T-helper 17 cell (primary cell): Measurements from ENCODE around the gene JPH2. TPM values are rescaled to one million over a fixed set of nuclear protein-coding genes. Genes with fewer than 3 reads are reported as not detected.
"Not testable (repeated sequence)": the region's sequence is repeated elsewhere in the genome, so short reads cannot be mapped to it uniquely, and the experiment has no call there.

Source experiments
- ATAC-seq: fragments of 150-1000 bp; cut with Tn5 transposase; 2 replicates; pipeline ENCODE4 v1.10.0; 2021; ENCODE audit warnings: mild to moderate bottlenecking, moderate library complexity
- DNase-seq, 3 donors: peaks; one replicate each; pipeline versions ENCODE4 v3.0.0 to v3.0.0-alpha.2; 2020 to 2021
- H3K9me3 ChIP-seq: one replicate; pipeline ENCODE4 v1.7.0; 2013; ENCODE audit warnings: low read length, mild to moderate bottlenecking; ENCODE audit not compliant: control insufficient read depth, poor library complexity, severe bottlenecking
- H3K27ac Mint-ChIP-seq: one replicate; pipeline ENCODE4 v1.8.0; 2022; ENCODE audit warnings: mild to moderate bottlenecking, moderate library complexity, mixed read lengths
- H3K27me3 Mint-ChIP-seq: one replicate; pipeline ENCODE4 v1.8.0; 2022; ENCODE audit warnings: mixed read lengths
- H3K36me3 Mint-ChIP-seq: one replicate; pipeline ENCODE4 v1.8.0; 2022; ENCODE audit warnings: low read depth, mixed read lengths
- H3K4me1 Mint-ChIP-seq: one replicate; pipeline ENCODE4 v1.8.0; 2022; ENCODE audit warnings: mild to moderate bottlenecking, mixed read lengths
- H3K4me3 Mint-ChIP-seq: one replicate; pipeline ENCODE4 v1.8.0; 2022; ENCODE audit warnings: mild to moderate bottlenecking, moderate library complexity, mixed read lengths
- total RNA-seq, 4 donors: library from RNA in 2 of 4; stranded (reverse) in 2 of 4; gene quantifications; one replicate each; pipeline ENCODE4 v1.2.3 and lab custom pipeline; 2022 to 2026

JPH2 gene
- total RNA-seq, 2 donors from 2014 or later, result not detected

DNA sequence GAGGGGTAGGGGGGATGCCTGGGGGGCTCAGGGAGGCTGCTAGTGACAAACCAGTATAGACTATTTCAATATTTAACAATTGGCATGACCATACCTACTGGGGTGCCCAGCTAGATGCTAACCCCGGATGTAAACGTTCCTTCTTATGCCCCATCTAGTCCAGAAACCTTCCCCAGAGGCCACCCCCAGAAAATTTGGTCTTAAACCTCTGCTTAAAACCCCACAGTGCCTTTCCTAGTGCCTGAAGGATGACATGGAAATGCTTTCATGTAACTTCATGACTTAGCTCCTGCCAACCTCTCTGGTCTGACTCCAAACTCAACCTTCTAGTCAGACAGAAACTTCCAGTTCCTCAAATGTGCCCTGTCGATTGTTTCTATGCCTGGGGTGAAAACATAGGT lies 52.0 kb downstream of the JPH2 start:
- no peak for DNase-seq
- Mint-ChIP-seq H3K36me3 (no peaks in the 10 kb centered on the region), H3K4me1 (peaks cover 8% of the 10 kb centered on the region), H3K27me3 (peaks cover 26% of the 10 kb centered on the region), H3K4me3 (no peak overlapping the region), H3K27ac (no peak overlapping the region)
- no peak for ATAC-seq
- H3K9me3 ChIP-seq, result no peaks in the 10 kb centered on the region

DNA sequence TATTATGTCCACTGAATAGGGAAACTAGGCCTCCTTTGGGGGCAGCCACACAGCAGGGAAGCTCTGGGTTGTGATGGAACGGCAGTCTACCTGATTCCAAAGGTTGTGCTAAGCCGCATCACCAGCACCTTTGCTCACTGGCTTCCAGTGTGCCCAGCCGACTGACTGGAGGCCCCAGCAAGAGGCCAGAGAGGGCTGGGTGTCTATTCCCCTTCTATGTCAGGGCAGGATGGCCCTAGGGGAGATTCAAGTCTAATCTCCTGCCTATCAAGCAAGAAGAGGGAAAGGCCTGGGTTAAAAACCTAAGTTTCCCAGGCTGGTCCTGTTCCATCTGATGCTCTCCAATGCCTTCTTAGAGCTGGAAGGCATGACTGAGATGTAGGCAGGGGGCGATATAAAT lies 53.6 kb downstream of the JPH2 start:
- DNase-seq (no peak), ATAC-seq (no peak)
- H3K36me3 Mint-ChIP-seq, result no peaks in the 10 kb centered on the region
- peaks cover 5% of the 10 kb centered on the region for H3K4me1 Mint-ChIP-seq
- H3K27ac Mint-ChIP-seq, result no peak overlapping the region
- H3K4me3 Mint-ChIP-seq, result no peak overlapping the region
- no peaks in the 10 kb centered on the region for H3K9me3 ChIP-seq
- peaks cover 13% of the 10 kb centered on the region for H3K27me3 Mint-ChIP-seq

DNA sequence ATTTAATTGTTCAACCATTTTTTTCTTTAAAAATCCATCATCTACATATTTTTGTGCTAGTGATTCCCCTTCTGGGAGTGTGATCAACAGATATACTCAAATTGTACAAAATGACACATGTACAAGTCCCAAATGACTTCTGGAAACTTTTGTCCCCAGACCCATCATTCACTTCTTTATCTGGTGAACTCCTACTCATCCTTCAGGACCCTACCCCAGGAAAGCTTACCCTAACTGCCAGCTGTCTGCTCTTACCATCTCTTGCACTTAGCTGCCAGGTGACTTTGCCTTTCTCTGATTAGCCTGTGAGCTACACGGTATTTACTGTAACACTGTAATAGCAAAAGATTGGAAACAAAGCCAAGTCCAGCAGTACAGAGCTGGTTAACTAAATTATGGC lies 55.3 kb downstream of the JPH2 start:
- peaks cover 5% of the 10 kb centered on the region for H3K4me1 Mint-ChIP-seq
- no peaks in the 10 kb centered on the region for H3K9me3 ChIP-seq
- H3K27ac Mint-ChIP-seq, result no peak overlapping the region
- ATAC-seq (no peak), DNase-seq (no peak)
- no peak overlapping the region for H3K4me3 Mint-ChIP-seq
- peaks cover 23% of the 10 kb centered on the region for H3K27me3 Mint-ChIP-seq
- H3K36me3 Mint-ChIP-seq, result no peaks in the 10 kb centered on the region

DNA sequence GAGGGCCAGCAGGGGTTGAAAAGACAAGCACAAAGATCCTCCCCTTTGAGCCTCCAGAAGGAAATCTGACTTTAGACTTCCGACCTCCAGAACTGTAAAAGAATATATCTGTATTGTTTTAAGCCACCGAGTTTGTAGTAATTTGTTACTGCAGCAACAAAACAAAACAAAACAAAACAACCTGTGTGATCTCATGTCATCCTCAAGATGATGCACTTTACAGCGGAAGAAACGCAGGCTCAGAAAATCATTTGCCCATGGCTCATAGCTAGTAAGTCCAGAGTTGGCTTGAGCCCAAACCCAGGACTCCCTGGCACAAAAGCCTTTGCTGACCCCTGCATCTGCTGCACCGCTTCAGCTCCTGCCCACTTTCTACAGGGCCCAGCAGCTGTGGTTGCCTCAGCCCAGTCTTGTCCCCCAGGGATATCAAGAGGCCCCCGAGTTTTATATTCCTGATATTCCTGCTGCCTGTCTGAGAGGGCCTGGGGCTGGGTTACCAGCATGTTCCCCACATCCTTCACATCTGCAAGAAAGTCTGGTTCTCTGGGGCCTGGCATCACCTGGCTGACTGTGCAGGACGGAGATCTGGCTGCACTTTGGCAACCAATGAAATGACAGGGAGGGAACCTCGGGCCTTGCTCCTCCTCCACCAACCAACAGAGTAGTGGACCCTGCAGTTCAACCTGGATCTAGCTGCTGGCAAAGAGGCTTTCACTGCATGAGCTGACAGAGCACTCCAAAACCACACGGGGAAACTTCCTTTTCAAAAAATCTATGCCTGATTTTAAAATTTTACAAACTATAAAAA lies 56.9 kb downstream of the JPH2 start:
- ATAC-seq (no peak), DNase-seq (no peak)
- Mint-ChIP-seq H3K4me1 (peaks cover under 1% of the 10 kb centered on the region), H3K4me3 (no peak overlapping the region), H3K27me3 (peaks cover 19% of the 10 kb centered on the region), H3K27ac (no peak overlapping the region), H3K36me3 (no peaks in the 10 kb centered on the region)
- no peaks in the 10 kb centered on the region for H3K9me3 ChIP-seq

DNA sequence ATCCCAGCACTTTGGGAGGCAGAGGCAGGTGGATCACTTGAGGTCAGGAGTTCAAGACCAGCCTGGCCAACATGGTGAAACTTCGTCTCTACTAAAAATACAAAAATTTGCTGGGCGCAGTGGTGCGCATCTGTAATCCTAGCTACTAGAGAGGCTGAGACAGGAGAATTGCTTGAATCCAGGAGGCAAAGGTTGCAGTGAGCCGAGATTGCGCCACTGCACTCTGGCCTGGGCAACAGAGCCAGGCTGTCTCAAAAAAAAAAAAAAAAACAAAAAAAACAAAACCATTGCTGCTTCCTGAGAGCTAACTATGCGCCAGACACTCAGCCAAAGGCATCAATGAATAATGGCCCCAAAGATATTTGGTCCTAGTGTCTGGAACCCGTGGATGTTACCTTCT lies 57.7 kb downstream of the JPH2 start:
- H3K4me1 Mint-ChIP-seq, DNase-seq, ATAC-seq, H3K4me3 Mint-ChIP-seq, H3K27ac Mint-ChIP-seq, H3K36me3 Mint-ChIP-seq, H3K9me3 ChIP-seq: not testable (repeated sequence)
- H3K27me3 Mint-ChIP-seq, result peaks cover 21% of the 10 kb centered on the region

DNA sequence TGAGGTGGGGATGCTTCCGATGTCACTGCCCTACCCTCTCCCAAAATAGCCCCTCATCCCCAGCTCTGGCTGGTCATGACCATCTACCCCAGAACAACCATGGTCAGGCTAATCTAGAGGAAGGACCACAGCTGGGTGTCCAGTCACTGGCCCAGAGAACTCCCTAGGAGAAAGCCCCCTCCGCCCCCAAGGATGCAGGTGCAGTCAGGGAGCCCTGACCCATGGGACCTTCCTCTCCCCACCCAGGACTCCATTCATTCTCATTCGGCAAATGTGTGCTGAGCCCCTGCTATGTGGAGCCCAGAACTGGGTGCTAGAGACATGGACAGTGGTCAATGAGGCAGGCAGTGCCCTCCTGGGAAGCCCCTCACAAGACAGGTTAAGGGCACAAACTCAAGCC lies 60.5 kb downstream of the JPH2 start:
- DNase-seq (no peak), ATAC-seq (no peak)
- peaks cover 45% of the 10 kb centered on the region for H3K27me3 Mint-ChIP-seq
- no peaks in the 10 kb centered on the region for H3K4me1 Mint-ChIP-seq
- H3K27ac Mint-ChIP-seq, result no peak overlapping the region
- peaks cover 5% of the 10 kb centered on the region for H3K36me3 Mint-ChIP-seq
- H3K9me3 ChIP-seq, result no peaks in the 10 kb centered on the region
- H3K4me3 Mint-ChIP-seq, result no peak overlapping the region

DNA sequence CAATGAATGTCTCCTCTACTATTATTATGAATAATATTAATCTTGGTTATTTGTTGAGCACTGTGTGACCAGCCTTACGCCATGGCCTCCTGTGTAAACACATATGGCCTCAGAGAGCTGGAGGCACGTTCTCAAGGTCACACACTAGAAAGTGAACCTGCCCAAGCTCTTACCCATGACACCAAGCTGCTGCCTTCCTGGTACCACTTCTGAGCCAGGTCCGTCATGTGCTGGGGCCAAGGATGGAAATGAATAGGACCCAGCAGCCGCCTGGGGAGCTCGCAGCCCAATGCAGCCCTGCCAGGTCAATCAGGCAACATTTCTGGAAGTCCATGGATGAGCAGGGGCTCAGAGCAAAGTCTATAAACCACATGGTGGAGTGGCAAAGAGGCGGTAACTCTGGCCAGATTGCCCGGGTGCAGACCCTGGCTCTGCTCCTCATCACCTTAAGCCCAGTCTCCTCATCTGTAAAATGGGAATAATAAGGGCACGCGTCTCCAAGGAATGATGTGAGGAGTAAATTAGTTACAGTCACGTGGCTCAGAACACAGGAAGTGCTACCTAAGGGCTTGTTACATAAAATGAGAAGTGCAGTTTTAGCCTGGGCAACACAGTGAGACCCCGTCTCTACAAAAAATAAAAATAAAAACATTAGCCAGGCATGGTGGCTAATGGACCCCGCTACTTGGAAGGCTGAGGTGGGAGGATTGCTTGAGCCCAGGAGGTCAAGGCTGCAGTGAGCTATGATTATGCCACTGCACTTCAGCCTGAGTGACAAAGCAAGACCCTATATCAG lies 61.5 kb downstream of the JPH2 start:
- no peak overlapping the region for H3K27ac Mint-ChIP-seq
- H3K36me3 Mint-ChIP-seq, result peaks cover 5% of the 10 kb centered on the region
- no peak for ATAC-seq

DNA sequence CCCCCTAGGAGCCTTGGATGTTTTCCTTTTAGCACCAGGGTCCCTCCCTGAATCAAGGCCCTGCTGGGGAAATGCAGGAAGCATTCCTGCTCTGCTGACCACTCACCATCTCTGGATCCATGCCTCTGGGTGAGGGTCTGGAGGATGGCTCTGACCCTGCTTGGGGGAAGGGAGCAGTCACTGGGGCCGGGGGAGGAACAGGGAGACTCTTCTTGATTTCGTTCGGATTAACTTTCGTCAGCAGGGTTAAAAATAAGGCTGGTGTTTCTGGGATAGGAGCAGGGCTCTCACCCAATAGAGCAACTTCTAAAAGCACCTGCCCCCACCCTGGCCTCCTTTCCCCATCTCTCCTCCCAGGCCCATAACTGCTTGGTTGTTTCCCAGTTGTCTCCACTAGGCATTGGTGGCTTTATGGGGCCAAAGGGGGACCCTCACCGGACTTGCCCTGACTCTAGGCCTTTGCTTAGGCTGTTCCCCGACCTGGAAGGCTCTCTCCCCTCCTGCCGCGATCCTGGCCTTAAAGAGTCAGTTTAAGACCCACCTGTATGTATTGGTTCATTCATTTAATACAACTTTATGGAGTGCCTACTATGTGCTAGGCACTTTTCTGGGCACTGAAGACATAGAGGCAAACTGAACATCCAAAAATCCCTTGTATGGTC lies 63.0 kb downstream of the JPH2 start:
- Mint-ChIP-seq H3K27me3 (peaks cover 58% of the 10 kb centered on the region), H3K4me3 (no peak overlapping the region), H3K27ac (no peak overlapping the region), H3K36me3 (peaks cover 7% of the 10 kb centered on the region), H3K4me1 (peaks cover 2% of the 10 kb centered on the region)
- ATAC-seq (no peak), DNase-seq (no peak)
- H3K9me3 ChIP-seq, result no peaks in the 10 kb centered on the region

More for the DNA sequence above, 61.5 kb downstream of the JPH2 start:
- Mint-ChIP-seq H3K4me3 (no peak overlapping the region), H3K4me1 (no peaks in the 10 kb centered on the region), H3K27me3 (peaks cover 52% of the 10 kb centered on the region)
- no peaks in the 10 kb centered on the region for H3K9me3 ChIP-seq
- DNase-seq, result no peak

DNA sequence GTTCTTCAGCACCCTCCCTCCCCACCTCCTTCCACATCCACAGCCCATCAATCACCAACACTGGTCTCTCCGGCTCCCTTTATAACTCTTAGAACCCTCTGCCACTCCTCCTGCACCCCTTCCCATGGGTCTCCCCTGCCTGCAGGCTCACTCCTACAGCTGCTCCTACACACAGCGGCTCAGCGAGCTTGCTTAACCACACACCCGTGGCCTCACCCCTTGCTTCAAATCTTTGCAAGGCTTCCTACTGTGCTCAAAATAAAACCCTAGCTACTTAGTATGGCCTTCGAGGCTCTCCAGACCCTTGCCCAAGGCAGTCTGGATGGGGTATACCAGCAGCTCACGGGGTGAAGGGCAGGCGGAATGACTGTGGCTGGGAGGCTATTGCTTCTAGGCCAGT lies 63.7 kb downstream of the JPH2 start:
- Mint-ChIP-seq H3K27me3 (peaks cover 62% of the 10 kb centered on the region), H3K4me1 (peaks cover 2% of the 10 kb centered on the region), H3K27ac (no peak overlapping the region), H3K36me3 (peaks cover 7% of the 10 kb centered on the region), H3K4me3 (no peak overlapping the region)
- no peaks in the 10 kb centered on the region for H3K9me3 ChIP-seq
- no peak for ATAC-seq
- DNase-seq, result no peak

DNA sequence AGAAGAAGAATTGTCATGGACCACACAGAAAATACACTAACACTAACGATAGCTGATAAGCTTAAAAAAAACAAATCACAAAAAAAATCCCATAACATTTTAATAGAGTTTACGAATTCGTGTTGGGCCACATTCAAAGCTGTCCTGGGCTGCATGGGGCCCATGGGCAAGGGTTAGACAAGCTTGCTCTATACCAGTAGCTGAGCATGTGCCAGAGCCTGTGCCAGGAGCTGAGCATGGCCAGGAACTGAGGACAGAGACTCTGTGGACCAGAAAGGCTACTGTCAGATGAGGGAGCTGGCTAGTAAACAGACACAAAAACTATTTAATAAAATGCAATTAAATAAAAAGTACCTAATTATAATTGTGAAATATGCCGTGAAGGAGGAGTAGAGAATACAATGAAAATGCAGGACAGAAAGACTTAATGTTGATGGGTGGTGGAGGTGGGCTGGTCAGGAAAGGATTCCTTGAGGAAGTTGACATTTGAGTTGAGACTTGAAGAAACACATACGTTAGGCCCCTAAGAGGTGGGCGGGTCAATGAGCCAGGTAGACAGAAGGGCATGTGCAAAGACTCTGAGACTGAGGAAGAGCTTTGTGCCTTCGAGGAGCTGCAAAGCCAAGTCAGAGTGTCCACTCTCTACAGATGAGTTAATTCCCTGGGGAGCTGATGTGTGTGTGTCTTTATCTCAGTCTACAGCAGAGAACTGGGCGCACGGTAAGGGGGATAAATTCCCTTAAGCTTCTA lies 66.1 kb downstream of the JPH2 start:
- H3K4me1 Mint-ChIP-seq, result peaks cover 7% of the 10 kb centered on the region
- peaks cover 70% of the 10 kb centered on the region for H3K27me3 Mint-ChIP-seq
- H3K4me3 Mint-ChIP-seq, result no peak overlapping the region
- DNase-seq, result no peak
- no peaks in the 10 kb centered on the region for H3K9me3 ChIP-seq
- no peak for ATAC-seq
- peaks cover 7% of the 10 kb centered on the region for H3K36me3 Mint-ChIP-seq
- H3K27ac Mint-ChIP-seq, result no peak overlapping the region

DNA sequence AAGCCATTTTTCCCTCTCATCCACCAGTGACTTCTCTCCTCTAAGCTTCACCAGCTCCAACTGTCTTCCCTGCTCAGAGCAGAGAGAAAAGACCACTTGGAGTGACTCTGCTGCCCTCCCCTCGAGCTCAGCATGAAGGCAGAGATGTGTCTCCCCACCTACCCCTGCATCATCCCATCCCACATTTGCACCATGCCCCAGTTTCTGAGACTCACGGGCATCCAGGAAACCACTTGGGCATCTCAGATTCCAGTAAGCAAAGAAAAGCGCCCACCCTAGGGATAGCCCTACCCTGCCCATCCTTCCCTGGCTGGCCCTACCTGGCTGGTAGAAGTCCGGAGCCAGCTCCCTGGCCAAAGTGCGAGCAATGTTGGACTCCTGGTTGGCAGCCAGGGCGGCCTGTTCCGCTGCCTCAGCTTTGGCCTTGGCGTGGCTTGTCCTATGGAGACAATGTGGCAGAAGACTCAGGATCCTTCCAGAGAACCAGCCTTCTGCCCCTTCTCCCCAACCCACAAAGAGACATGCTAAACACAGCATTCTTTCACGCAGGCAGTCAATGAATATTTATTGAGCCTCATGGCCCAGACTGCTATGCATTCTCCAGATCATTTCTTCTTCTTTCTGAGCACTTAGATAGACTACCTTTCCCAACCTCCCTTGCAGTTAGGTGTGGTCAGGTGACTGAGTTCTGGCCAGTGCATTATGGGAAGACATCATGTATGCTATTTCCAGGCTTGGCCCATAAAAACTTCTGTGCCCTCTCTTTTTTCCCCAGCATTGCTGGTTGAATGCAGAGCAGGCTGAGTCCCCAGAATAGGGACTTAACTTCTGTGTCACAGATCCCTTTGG lies 68.6 kb downstream of the JPH2 start:
- Mint-ChIP-seq H3K27me3 (peaks cover 70% of the 10 kb centered on the region), H3K4me1 (peaks cover 7% of the 10 kb centered on the region), H3K4me3 (no peak overlapping the region), H3K36me3 (peaks cover 7% of the 10 kb centered on the region), H3K27ac (no peak overlapping the region)
- ATAC-seq (no peak), DNase-seq (no peak)
- H3K9me3 ChIP-seq, result no peaks in the 10 kb centered on the region
